ENCODE results near the gene WFIKKN1. TPM values are rescaled to one million over a fixed set of nuclear protein-coding genes. Genes with fewer than 3 reads are reported as not detected.

The WFIKKN1 gene
- total RNA-seq, 1 experiment from 2014 or later = not detected

DNA sequence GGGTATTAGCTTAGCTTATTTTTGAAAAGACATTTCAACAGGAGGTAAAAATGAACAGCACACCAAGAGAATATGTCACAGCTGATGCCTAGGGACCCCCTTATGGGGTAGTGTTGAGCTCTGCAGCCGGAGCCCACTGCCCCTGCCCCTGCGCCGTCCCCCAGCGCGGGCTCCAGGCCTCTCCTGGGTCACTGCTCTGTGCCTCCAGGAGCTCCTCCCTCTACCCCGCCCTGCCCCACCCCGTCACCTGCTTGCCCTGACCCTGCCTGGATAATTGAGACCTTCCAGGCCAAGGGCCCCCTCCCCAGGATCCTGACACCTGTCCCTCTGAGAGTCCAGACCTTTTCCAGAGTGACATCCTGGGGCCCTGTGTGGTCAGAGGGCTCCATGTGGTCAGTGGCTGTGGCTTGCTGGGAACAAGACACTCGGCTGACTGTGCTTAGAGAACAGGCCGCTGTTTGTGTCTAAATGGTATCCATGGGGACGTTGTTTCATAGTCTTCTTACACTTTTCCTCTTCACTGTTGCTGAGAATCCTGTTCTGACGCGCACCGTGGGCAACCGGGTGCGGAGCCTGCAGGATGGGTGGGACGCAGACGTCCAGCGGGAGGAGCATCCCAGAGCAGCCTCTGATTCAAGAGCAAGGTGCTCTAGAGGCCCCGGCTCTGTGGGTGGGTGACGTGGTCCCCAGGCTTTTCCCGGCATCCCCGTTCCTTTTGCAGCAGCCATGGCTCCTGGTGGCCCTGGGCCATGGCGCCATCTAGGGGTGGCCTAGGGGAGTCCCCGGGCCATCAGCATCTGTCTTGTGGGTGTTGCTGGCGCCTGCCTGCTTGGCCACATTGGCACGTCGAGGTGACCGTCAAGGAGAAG, 20.0 kb upstream of the WFIKKN1 start:
- DNase-seq = no peak
- Histone ChIP-seq H3K9me3 (no peaks in the 10 kb centered on the region), H3K27me3 (no peaks in the 10 kb centered on the region), H3K4me3 (no peak overlapping the region), H3K36me3 (no peaks in the 10 kb centered on the region)

DNA sequence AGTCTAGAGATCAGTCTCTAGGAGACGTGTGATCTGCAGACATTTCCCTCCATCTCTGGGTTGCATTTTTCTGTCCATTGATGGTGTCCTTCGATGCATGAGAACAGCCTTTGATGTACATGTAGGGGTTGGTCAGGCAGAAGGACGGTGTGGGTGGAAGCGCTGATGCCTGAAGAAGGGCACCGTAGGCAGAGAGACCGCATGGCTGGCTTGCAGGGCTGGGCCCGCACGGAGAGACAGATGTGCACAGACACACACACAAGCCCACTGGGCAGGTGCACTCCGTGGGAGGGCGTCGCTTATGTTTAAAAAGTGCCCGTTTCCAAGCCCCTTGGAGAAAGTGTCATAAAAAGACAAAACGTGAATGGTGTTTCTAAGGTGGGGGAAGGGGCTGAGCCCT, 15.7 kb upstream of the WFIKKN1 start:
- no peaks in the 10 kb centered on the region for H3K27me3 ChIP-seq
- no peaks in the 10 kb centered on the region for H3K9me3 ChIP-seq
- H3K36me3 ChIP-seq = no peaks in the 10 kb centered on the region
- H3K4me3 ChIP-seq = no peak overlapping the region
- no peak for DNase-seq

DNA sequence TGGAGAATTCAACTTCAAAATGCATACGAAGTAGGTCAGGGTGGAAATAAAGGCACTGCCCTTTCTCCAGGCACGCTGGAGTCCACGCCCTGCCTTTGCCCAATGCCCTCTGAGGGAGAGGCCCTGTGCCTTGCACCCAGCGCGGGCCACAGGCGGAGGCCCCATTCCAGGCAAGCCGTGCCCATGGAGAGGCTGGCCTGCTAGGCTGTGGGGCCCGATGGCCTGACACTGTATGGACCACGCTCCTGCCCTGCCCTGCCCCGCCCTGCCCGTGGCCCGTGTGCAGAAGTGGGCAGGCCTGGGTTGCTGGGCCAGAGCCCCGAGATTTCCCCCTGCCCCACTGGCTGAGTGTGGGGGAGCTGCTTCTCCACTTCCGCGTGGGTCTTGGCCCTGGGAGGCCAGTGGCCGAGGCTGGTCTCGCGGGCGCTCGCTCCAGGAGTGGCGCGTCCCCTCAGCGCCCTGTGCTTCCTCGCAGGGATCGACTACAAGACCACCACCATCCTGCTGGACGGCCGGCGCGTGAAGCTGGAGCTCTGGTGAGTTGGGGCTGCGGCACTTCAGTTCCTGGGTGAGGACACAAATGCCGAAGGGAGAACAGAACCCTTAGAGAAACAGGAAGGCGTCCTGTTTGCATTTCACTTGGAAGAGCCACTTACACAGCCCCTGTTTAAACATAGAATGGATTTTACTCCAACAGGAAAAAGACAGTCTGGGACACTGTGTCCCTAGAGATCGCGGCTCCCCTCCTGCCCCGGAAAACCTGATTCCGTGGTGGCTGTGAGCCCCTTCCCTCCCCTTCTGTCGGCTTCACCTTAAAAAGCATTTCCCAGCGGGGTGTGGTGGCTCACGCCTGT, 13.8 kb upstream of the WFIKKN1 start:
- no peaks in the 10 kb centered on the region for H3K36me3 ChIP-seq
- no peak for DNase-seq
- no peaks in the 10 kb centered on the region for H3K27me3 ChIP-seq
- H3K9me3 ChIP-seq = no peaks in the 10 kb centered on the region
- H3K4me3 ChIP-seq = no peak overlapping the region

DNA sequence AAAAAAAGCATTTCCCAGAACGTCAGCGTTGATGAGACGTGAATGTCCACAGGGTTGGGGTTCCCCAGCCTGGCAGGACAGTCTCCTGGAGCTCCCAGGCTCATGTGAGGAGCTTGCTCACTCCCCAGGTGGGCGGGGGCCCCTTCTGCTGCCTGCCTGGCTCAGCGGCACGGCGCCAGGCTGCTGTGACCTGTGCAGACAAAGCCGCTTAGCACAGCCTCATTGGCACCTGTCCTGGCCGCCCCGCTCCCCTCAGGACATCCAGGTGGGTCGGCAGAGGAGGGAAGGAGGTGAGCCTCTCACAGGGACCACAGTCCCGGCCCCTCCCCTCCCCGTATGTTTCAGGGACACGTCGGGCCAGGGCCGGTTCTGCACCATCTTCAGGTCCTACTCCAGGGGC, 12.9 kb upstream of the WFIKKN1 start:
- no peaks in the 10 kb centered on the region for H3K9me3 ChIP-seq
- no peak for DNase-seq

DNA sequence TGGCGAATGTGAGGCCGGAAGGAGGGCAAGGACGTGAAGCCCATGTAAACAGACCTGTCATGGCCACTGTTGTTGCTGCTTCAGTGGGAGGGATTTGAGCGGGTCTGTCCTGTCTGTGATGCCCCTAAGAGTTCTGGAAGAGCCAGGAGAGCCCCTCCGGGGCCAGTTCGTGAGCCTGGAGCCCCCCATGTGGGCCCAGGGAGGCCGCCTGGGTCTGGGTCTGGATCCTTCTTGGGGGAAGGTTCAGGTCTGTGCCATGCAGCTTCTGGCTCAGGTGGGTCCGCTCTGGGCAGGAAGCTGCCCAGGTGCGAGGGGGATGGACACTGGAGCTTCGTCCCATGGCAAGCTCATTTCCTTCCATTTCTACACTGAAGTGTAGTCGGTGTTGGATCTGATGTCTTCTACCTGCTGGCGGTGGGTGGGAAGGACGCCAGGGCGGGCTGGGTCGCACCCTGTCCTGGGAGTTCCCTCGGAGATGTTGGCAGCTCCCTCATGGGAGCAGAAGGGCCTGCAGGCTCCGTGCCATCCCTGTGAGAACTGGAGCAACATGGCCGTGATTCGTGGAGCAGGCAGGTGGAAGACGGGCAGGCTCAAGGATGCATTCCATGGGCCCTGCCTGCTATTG, 11.2 kb upstream of the WFIKKN1 start:
- Histone ChIP-seq H3K27me3 (no peaks in the 10 kb centered on the region), H3K36me3 (no peaks in the 10 kb centered on the region), H3K9me3 (no peaks in the 10 kb centered on the region), H3K4me3 (no peak overlapping the region)
- no peak for DNase-seq

More for the DNA sequence above, 12.9 kb upstream of the WFIKKN1 start:
- H3K36me3 ChIP-seq = no peaks in the 10 kb centered on the region
- H3K4me3 ChIP-seq = no peak overlapping the region
- no peaks in the 10 kb centered on the region for H3K27me3 ChIP-seq

DNA sequence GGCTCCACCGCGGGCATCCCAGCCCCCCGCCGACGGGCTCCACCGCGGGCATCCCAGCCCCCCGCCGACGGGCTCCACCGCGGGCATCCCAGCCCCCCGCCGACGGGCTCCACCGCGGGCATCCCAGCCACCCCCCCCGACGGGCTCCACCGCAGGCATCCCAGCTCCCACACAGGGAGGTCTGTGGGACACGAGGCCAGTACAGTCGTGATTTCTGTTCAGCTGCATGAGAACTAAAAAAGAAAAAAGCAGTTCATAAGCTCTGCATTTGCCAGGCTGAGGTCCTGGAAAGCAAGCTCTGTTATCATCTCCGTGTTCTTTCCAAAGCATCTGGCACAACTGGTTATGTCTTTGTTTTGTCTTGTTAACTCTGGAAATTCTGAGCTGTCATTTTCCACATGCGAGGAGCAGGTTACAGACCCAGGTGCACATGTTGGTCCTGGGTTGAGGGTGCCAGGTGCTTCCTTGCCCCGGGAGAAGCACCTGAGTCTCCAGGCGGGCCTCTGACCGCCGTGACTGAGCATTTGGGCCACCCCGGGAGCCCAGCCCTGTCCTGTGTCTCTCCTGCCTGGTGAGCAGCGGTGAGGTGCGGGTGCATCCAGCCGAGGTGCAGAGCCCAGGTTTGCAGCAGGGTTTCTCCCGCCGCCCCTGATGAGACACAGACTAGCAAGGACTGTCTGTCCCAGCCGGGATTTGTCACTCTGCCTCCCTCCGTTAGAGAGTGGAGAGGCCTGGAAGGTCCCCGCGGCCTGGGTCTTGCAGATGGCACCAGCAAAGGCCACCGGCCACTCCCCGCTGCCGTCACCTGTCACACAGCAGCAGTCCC, 9.9 kb upstream of the WFIKKN1 start:
- no peak overlapping the region for H3K4me3 ChIP-seq
- DNase-seq = no peak
- H3K36me3 ChIP-seq = peaks cover 6% of the 10 kb centered on the region
- no peaks in the 10 kb centered on the region for H3K9me3 ChIP-seq
- no peaks in the 10 kb centered on the region for H3K27me3 ChIP-seq

DNA sequence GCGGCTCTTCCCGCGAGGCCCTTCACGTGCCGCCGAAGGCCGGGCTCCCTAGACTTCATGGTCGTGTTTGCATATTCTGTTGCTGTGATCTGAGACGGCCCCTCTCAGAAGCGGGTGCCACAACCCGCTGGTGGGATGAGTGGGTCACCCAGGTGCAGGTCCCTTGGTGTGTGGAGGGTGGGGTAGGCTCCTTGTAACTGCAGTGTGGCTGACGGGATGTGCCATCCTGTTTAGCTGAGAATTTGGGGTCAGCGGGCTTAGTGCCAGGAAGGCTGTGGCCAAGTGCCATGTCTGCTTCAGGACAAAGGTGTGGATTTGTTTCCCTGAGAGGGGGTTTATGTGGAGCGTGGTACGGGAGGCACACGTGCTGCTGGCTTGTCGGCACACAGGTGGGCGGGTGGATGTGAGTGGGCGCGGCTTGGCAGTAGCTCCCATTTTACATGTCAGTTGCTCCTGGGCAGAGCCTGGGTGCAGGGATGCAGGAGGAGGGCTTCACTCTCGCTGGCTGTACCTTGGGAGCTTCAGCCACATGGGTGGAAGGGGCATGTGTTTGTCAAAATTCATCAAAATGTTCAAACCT, 9.2 kb upstream of the WFIKKN1 start:
- H3K9me3 ChIP-seq = no peaks in the 10 kb centered on the region
- peaks cover 12% of the 10 kb centered on the region for H3K36me3 ChIP-seq
- H3K4me3 ChIP-seq = no peak overlapping the region
- no peaks in the 10 kb centered on the region for H3K27me3 ChIP-seq
- no peak for DNase-seq

DNA sequence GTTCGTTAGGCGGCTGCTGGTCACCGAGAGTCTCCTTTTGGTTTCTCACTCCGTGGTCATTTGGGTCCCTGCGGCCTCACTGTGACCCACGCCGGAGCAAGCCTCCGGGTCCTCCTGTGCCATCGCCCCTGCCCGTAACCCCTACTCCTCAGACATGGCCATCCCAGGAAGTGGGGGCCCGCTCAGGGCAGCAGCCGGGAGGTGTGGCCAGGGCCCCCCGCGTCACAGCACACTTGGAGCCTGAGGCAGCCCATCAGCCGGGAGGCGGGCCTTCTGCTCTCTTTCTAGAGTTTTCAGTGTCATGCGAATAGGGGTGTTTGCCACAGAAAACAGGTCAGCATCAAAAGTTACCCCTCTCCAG, 7.9 kb upstream of the WFIKKN1 start:
- Histone ChIP-seq H3K4me3 (no peak overlapping the region), H3K36me3 (peaks cover 19% of the 10 kb centered on the region), H3K27me3 (no peaks in the 10 kb centered on the region), H3K9me3 (no peaks in the 10 kb centered on the region)
- DNase-seq = no peak

DNA sequence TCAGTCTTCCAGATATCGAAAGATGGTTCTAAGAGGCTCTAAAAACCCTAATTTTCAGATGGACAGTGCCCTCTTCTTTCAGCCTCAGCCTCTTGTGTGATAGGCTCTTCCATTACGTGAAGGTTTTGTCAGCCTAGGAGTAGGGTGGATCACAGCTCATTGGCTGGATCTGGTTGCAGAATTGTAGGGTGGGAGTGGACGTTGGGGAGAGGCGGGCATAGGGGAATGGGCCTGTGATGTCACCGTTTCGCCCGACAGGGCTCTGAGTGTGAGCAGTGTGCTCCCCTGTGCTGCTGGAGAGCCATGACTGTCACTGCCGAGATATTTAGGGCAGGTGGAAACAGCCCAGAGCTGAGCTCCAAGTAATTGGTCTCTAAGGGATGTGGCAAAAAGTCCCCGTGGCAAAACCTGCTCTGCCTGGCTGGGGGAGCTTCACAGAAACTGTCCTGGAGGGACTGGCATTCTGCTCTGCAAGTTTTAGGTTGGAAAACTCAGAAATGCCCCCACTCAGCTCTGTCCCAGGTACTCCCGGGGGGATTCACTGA, 6.2 kb upstream of the WFIKKN1 start:
- Histone ChIP-seq H3K4me3 (no peak overlapping the region), H3K36me3 (peaks cover 24% of the 10 kb centered on the region), H3K9me3 (no peaks in the 10 kb centered on the region), H3K27me3 (no peaks in the 10 kb centered on the region)
- no peak for DNase-seq

DNA sequence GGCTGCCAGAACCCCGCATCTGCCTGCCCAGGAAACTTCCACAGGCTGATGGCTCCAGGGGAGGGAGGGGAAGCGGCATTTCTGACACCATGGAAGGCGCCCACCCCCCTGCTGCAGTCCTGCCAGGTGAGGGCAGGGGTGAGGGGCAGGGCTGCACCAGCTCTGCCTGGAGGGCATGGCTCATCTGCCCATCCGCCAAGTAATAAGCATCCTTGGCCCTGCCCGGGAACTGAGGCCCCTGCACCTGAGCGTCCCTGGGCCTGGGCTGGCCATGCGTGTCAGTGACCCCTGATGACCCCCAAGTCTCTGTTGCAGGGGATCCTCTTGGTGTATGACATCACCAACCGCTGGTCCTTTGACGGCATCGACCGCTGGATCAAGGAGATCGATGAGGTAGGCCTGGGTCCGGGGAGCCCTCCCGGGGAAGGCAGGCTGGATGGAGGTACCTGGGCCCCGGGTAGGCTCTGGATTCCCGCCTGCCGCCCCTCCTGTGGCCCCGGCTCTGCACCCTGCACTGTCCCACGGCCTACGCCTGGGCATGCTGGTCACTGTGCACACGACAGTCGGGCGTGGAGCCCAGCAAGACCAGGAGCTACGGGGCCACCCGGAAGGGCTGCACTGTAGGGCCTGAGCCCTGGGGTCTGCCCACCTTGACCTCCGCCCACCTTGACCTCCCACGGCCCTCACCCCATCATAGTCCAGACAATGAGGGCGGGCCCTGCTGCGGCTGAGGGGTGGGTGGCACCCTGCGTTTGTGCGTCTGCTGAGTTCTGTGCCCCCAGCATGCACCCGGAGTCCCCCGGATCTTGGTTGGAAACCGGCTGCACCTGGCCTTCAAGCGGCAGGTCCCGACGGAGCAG, 5.4 kb upstream of the WFIKKN1 start:
- Histone ChIP-seq H3K4me3 (no peak overlapping the region), H3K27me3 (no peaks in the 10 kb centered on the region), H3K9me3 (no peaks in the 10 kb centered on the region), H3K36me3 (peaks cover 24% of the 10 kb centered on the region)
- DNase-seq = no peak

DNA sequence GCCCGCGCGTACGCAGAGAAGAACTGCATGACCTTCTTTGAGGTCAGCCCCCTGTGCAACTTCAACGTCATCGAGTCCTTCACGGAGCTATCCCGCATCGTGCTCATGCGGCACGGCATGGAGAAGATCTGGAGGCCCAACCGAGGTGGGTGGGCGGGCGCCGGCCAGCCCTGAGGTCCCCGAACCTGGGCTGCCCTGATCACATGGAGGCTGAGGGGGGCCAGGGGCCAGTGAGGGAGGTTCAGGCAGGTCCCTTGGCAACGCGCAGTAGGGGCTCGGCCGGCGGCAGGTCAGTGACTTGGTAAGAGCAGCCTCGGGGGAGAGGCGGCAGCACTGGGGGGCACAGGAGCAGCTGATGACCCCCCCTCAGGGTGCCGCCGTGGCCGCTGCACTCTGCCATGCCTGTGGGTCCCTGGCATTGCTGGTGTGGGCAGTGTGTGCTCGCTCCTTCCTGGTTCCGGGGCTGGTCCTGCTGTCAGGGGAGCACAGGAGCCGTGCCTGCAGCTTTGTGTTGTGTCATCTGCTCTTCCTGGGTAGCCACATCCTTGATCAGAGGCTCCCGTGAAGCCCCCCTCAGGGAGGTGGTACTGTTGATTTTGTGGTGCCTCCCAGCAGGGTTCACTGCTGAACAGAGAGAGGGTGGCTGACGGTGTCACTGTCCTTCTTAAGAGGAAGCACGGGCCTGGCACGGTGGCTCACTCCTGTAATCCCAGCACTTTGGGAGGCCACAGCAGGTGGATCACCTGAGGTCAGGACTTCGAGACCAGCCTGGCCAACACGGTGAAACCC, 4.6 kb upstream of the WFIKKN1 start:
- no peaks in the 10 kb centered on the region for H3K9me3 ChIP-seq
- no peaks in the 10 kb centered on the region for H3K27me3 ChIP-seq
- no peak overlapping the region for H3K4me3 ChIP-seq
- DNase-seq = no peak
- H3K36me3 ChIP-seq = peaks cover 24% of the 10 kb centered on the region

DNA sequence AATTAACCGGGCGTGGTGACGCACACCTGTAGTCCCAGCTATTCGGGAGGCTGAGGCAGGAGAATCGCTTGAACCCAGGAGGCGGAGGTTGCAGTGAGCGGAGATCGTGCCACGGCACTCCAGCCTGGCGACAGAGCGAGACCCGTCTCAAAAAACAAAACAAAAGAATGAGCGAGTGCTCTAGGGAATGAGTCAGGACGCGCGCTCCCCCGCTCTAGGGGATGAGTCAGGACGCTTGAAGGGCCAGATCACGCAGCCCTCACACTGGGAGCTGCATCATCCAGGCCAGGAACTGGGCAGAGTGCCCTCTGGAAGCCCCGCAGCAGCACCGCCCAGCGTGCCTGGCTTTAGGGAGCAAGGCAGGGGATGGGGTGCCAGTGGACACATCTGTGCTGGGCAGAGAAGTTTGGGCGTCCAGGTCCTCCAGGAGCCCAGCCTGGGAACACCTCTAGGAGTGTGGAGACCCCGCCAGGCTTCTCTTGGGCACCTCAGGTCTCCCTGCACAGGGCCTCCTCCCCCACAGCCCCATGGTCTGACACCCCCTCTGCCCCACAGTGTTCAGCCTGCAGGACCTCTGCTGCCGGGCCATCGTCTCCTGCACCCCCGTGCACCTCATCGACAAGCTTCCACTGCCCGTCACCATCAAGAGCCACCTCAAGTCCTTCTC, 3.9 kb upstream of the WFIKKN1 start:
- Histone ChIP-seq H3K27me3 (no peaks in the 10 kb centered on the region), H3K4me3 (no peak overlapping the region), H3K36me3 (peaks cover 24% of the 10 kb centered on the region), H3K9me3 (no peaks in the 10 kb centered on the region)
- peak; percentile 99 for DNase-seq

DNA sequence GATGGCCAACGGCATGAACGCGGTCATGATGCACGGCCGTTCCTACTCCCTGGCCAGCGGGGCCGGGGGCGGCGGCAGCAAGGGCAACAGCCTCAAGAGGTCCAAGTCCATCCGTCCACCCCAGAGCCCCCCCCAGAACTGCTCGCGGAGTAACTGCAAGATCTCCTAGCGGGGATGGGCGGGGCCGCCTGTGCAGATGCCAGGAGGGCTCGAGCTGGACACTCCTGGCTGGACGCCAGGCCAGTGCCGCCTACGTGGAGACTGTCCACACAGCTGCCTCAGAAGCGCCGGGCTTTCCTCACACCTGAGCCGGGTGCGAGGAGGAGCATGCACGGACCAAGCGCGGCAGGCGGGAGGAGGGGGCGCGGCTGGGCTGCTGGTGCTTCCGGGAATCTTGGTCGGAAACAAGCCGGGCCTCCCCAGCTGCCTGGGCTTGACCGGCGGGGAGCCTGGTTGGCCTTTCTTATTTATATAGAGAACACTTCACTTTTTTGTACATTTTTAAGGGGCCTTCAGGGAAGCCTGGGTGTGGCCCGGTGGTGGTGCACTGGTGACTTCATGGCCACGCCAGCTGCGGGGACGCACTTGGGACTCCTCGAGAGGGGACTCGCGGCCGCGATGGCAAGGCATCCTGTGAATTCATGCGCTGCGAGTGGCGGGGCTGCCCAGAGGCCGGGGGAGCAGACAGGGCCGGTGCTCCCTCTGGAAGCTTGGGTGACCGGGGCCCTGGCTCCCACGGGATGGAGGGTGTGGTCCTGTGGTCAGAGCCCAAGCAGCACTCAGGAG, 3.1 kb upstream of the WFIKKN1 start:
- peak; percentile 53 for DNase-seq
- Histone ChIP-seq H3K4me3 (no peak overlapping the region), H3K36me3 (peaks cover 24% of the 10 kb centered on the region), H3K9me3 (no peaks in the 10 kb centered on the region), H3K27me3 (no peaks in the 10 kb centered on the region)
